Osteoblast (primary cell): Measurements from ENCODE around the gene MR1. TPM values are rescaled to one million over a fixed set of nuclear protein-coding genes. Genes with fewer than 3 reads are reported as not detected.

Experiments used
- DNase-seq: peaks from one replicate; pipeline ENCODE4 v3.0.0; 2011; ENCODE audit warnings: low spot score, mixed read lengths; ENCODE audit not compliant: insufficient read length; ENCODE audit errors: missing footprints
- H2AFZ ChIP-seq: 2 replicates; pipeline ENCODE4 v1.6.0; 2011; ENCODE audit warnings: mild to moderate bottlenecking, low read length
- H3K27ac ChIP-seq: 2 replicates; pipeline ENCODE4 v1.5.1; 2011; ENCODE audit warnings: mild to moderate bottlenecking, low read depth, low read length, moderate library complexity
- H3K27me3 ChIP-seq: 2 replicates; pipeline ENCODE4 v1.6.0; 2012; ENCODE audit warnings: mild to moderate bottlenecking, control low read depth, inconsistent platforms, low read length, moderate library complexity; ENCODE audit not compliant: insufficient read depth
- H3K36me3 ChIP-seq: 2 replicates; pipeline ENCODE4 v1.5.1; 2011; ENCODE audit warnings: mild to moderate bottlenecking, low read length, control low read depth, moderate library complexity; ENCODE audit not compliant: insufficient read depth
- H3K4me1 ChIP-seq: 2 replicates; pipeline ENCODE4 v1.5.1; 2011; ENCODE audit warnings: mild to moderate bottlenecking, low read length, control low read depth, moderate library complexity; ENCODE audit not compliant: insufficient read depth
- H3K4me2 ChIP-seq: 2 replicates; pipeline ENCODE4 v1.6.0; 2011; ENCODE audit warnings: mild to moderate bottlenecking, low read length; ENCODE audit not compliant: insufficient read depth
- H3K4me3 ChIP-seq: fragments of 200-600 bp; sonication (generic); 3 replicates; pipeline ENCODE4 v1.5.1; 2012; ENCODE audit warnings: mild to moderate bottlenecking, low read length, inconsistent platforms; ENCODE audit not compliant: insufficient read depth
- H3K79me2 ChIP-seq: 2 replicates; pipeline ENCODE4 v1.6.0; 2012; ENCODE audit warnings: mild to moderate bottlenecking, low read length, control low read depth, inconsistent platforms; ENCODE audit not compliant: insufficient read depth
- H3K9me3 ChIP-seq: 2 replicates; pipeline ENCODE4 v1.5.1; 2011; ENCODE audit warnings: low read depth, low read length, control low read depth
- H4K20me1 ChIP-seq: 2 replicates; pipeline ENCODE4 v1.6.0; 2012; ENCODE audit warnings: mild to moderate bottlenecking, low read length, control low read depth; ENCODE audit not compliant: insufficient read depth
- total RNA-seq: library from RNA; depleted of rRNA; stranded (reverse); fragments of >200 nt; gene quantifications from 2 replicates; pipeline ENCODE4 v1.2.3, GENCODE V29; 2012
- TF ChIP-seq, protein P1 (sequence below): IDR thresholded peaks from 2 replicates; pipeline ENCODE4 v1.5.1; 2011; ENCODE audit warnings: mild to moderate bottlenecking, low read depth, low read length, moderate library complexity; ENCODE audit errors: extremely low read depth

MR1 gene
- total RNA-seq, 1 donor = 29.3 TPM

DNA sequence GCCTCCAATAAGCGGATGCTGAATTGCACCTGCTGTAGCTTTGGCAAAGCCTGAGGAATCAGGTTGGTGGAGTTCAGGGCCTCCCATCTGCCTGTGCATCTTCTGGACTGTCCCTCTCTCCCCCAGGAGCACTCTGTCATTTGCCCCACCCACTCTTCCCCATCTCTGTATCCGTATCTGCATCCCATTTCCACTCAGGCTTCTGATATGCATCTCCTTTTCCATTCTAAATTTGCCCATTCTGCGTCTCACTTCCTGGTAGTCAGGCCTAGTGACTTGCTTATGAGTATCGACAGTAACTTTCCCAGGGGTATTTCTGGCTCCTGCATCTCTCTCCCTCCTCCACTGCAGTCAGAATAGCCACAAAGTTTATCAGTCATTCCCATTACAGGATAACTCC lies 15.6 kb downstream of the MR1 start:
- H4K20me1 ChIP-seq = no peaks in the 10 kb centered on the region
- H3K27ac ChIP-seq = no peak overlapping the region
- H3K79me2 ChIP-seq = no peaks in the 10 kb centered on the region
- no peak overlapping the region for H3K4me3 ChIP-seq
- H3K27me3 ChIP-seq = no peaks in the 10 kb centered on the region
- DNase-seq = no peak
- no peaks in the 10 kb centered on the region for H3K36me3 ChIP-seq
- no peaks in the 10 kb centered on the region for H3K4me1 ChIP-seq
- H2AFZ ChIP-seq = no peak overlapping the region
- no peak overlapping the region for H3K4me2 ChIP-seq
- H3K9me3 ChIP-seq = no peaks in the 10 kb centered on the region
- TF ChIP-seq, protein P1, sequence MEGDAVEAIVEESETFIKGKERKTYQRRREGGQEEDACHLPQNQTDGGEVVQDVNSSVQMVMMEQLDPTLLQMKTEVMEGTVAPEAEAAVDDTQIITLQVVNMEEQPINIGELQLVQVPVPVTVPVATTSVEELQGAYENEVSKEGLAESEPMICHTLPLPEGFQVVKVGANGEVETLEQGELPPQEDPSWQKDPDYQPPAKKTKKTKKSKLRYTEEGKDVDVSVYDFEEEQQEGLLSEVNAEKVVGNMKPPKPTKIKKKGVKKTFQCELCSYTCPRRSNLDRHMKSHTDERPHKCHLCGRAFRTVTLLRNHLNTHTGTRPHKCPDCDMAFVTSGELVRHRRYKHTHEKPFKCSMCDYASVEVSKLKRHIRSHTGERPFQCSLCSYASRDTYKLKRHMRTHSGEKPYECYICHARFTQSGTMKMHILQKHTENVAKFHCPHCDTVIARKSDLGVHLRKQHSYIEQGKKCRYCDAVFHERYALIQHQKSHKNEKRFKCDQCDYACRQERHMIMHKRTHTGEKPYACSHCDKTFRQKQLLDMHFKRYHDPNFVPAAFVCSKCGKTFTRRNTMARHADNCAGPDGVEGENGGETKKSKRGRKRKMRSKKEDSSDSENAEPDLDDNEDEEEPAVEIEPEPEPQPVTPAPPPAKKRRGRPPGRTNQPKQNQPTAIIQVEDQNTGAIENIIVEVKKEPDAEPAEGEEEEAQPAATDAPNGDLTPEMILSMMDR = no peak

DNA sequence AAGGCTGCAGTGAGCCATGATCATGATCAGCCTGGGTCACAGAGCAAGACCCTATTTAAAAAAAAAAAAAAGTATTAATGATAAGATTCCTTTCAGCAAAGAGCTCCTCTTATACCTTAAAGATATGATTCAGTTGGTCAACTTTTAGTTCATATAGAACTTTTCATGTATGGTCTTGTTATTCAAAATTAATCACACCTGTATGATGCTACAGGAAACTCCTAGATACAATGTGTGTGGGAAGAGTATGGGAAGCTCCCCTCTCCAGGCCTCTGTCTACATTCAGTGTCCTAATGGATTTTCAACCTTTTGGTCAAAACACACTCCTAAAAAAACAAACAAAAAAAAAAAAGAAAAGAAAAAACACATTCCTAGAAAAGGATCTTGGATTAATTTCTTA lies 17.1 kb downstream of the MR1 start:
- no peak overlapping the region for H3K4me2 ChIP-seq
- no peaks in the 10 kb centered on the region for H3K36me3 ChIP-seq
- H4K20me1 ChIP-seq = no peaks in the 10 kb centered on the region
- no peaks in the 10 kb centered on the region for H3K9me3 ChIP-seq
- TF ChIP-seq, protein P1 = no peak
- no peaks in the 10 kb centered on the region for H3K79me2 ChIP-seq
- H2AFZ ChIP-seq = no peak overlapping the region
- DNase-seq = no peak
- no peak overlapping the region for H3K27ac ChIP-seq
- H3K4me3 ChIP-seq = no peak overlapping the region
- no peaks in the 10 kb centered on the region for H3K4me1 ChIP-seq
- H3K27me3 ChIP-seq = no peaks in the 10 kb centered on the region

DNA sequence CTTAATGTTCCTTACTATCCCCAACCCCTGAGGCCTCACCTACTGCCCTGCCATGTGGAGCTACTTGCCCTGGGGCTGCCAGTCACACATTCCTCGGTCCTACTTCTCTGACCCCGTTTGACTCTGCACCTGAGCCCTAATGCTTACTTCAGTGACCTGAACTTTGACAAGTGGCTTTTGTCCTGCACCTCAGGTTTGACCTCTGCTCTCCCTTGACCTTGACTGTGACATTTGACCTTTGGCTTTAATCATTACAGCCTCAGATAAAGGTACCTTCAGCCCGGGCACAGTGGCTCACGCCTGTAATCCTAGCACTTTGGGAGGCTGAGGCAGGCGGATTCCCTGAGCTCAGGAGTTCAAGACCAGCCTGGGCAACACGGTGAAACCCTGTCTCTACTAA lies 22.8 kb downstream of the MR1 start:
- Histone ChIP-seq H3K4me2 (no peak overlapping the region), H3K27me3 (no peaks in the 10 kb centered on the region), H3K27ac (no peak overlapping the region), H3K36me3 (no peaks in the 10 kb centered on the region), H3K4me3 (no peak overlapping the region), H2AFZ (no peak overlapping the region), H3K9me3 (no peaks in the 10 kb centered on the region), H4K20me1 (no peaks in the 10 kb centered on the region), H3K79me2 (no peaks in the 10 kb centered on the region), H3K4me1 (no peaks in the 10 kb centered on the region)
- TF ChIP-seq, protein P1 = no peak
- DNase-seq = no peak

DNA sequence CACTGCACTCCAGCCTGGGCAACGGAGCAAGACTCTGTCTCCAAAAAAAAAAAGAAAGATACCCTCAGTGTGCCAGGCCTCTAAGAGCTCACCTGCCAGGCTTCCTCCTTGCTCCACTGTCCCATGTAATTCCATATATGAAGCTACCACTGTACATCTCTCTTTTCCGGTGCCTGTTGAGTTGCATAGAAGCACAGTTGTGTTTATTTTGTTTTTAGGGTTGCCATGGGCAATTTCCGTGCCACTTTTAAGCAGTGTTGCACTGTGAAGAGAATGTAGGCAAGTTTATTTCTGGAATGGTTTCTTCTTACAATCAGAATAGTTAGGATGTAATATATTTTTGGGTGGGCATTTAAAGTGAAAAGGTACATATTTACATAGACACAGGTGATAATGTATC lies 23.3 kb downstream of the MR1 start:
- TF ChIP-seq, protein P1 = no peak
- H3K36me3 ChIP-seq = no peaks in the 10 kb centered on the region
- no peak overlapping the region for H3K4me2 ChIP-seq
- H3K4me1 ChIP-seq = no peaks in the 10 kb centered on the region
- H2AFZ ChIP-seq = no peak overlapping the region
- no peaks in the 10 kb centered on the region for H3K9me3 ChIP-seq
- no peaks in the 10 kb centered on the region for H4K20me1 ChIP-seq
- no peaks in the 10 kb centered on the region for H3K79me2 ChIP-seq
- no peak overlapping the region for H3K27ac ChIP-seq
- DNase-seq = no peak
- no peak overlapping the region for H3K4me3 ChIP-seq
- H3K27me3 ChIP-seq = no peaks in the 10 kb centered on the region
